Natural killer cell (primary cell): ENCODE results near the gene APOA4. TPM values are rescaled to one million over a fixed set of nuclear protein-coding genes. Genes with fewer than 3 reads are reported as not detected.

Experiments used
- ATAC-seq, 3 donors: fragments of 150-1000 bp in 2 of 3; fragments of 200-7000 bp in 1 of 3; cut with Tn5 transposase; 1 replicate in 1 of 3; 2 replicates in 2 of 3; pipeline ENCODE4 v1.10.0; 2021; ENCODE audit warnings: mild to moderate bottlenecking in 2 of 3, moderate library complexity in 2 of 3
- DNase-seq, 2 donors: peaks; one replicate each; pipeline versions ENCODE4 v3.0.0 to v3.0.0-alpha.2; 2013 to 2021; ENCODE audit warnings: mixed read lengths in 1 of 2
- H3K27ac ChIP-seq: one replicate; pipeline ENCODE4 v1.5.1; 2013; ENCODE audit warnings: mild to moderate bottlenecking, low read length
- H3K27me3 ChIP-seq: one replicate; pipeline ENCODE4 v1.6.1; 2013; ENCODE audit warnings: low read length; ENCODE audit not compliant: control insufficient read depth, insufficient read depth
- H3K36me3 ChIP-seq: one replicate; pipeline ENCODE4 v1.6.1; 2013; ENCODE audit warnings: low read length; ENCODE audit not compliant: control insufficient read depth, insufficient read depth
- H3K4me1 ChIP-seq: one replicate; pipeline ENCODE4 v1.6.1; 2013; ENCODE audit warnings: low read length; ENCODE audit not compliant: control insufficient read depth, insufficient read depth
- H3K4me3 ChIP-seq: one replicate; pipeline ENCODE4 v1.5.1; 2013; ENCODE audit warnings: low read length
- H3K9me3 ChIP-seq: one replicate; pipeline ENCODE4 v1.6.1; 2013; ENCODE audit warnings: low read length; ENCODE audit not compliant: control insufficient read depth, insufficient read depth
- H3K27ac Mint-ChIP-seq, 2 donors: one replicate each; pipeline ENCODE4 v1.8.0; 2022; ENCODE audit warnings: mild to moderate bottlenecking in 2 of 2, mixed read lengths in 2 of 2, moderate library complexity in 1 of 2
- H3K27me3 Mint-ChIP-seq, 2 donors: one replicate each; pipeline ENCODE4 v1.8.0; 2022; ENCODE audit warnings: low read depth in 2 of 2, mixed read lengths in 2 of 2
- H3K36me3 Mint-ChIP-seq: one replicate; pipeline ENCODE4 v1.8.0; 2022; ENCODE audit warnings: mixed read lengths
- H3K4me1 Mint-ChIP-seq, 2 donors: one replicate each; pipeline ENCODE4 v1.8.0; 2022; ENCODE audit warnings: mixed read lengths in 2 of 2
- H3K4me3 Mint-ChIP-seq: one replicate; pipeline ENCODE4 v1.8.0; 2022; ENCODE audit warnings: mild to moderate bottlenecking, moderate library complexity, mixed read lengths
- H3K9me3 Mint-ChIP-seq, 2 donors: one replicate each; pipeline ENCODE4 v1.8.0; 2022; ENCODE audit warnings: mixed read lengths in 2 of 2
- CTCF ChIP-seq: fragments of 200-600 bp; IDR thresholded peaks from one replicate; pipeline ENCODE4 v1.8.0; 2022; ENCODE audit warnings: antibody characterized with exemption
- WGBS: methylation state at CpG from one replicate; pipeline ENCODE4 v1.1.7; 2013; ENCODE audit warnings: missing lambda C conversion rate; ENCODE audit not compliant: insufficient coverage; 5-methylcytosine and 5-hydroxymethylcytosine counted together
- intact Hi-C: fragments of 100-400 bp; cut with micrococcal nuclease; formaldehyde crosslinking; loops from one replicate; pipeline ENCODE4 v1.14.2; 2022
- total RNA-seq, 4 donors: library from RNA; stranded (reverse); fragments of 120-200 nt in 1 of 4; gene quantifications; one replicate each; pipeline versions ENCODE4 v1.2.3 to v1.2.4, GENCODE V29; 2013 to 2022

Gene APOA4
- total RNA-seq, 3 donors from 2014 or later (not counting 1 experiment from before 2014, with no cell fraction given): not detected

GRCh38 chr11:116828632-116829524 is 5.8 kb upstream of the APOA4 start:
- Histone ChIP-seq H3K27me3 (no peaks in the 10 kb centered on the region), H3K27ac (no peak overlapping the region), H3K4me1 (no peaks in the 10 kb centered on the region), H3K9me3 (no peaks in the 10 kb centered on the region), H3K4me3 (no peak overlapping the region), H3K36me3 (no peaks in the 10 kb centered on the region)
- intact Hi-C loops: no loop called here
- no peak overlapping the region for H3K27ac Mint-ChIP-seq
- ATAC-seq: no peak
- no peaks in the 10 kb centered on the region for H3K36me3 Mint-ChIP-seq
- TF ChIP-seq CTCF: no peak
- 75% methylated on average over 11 of the region's 16 CpGs for WGBS
- H3K4me3 Mint-ChIP-seq: no peak overlapping the region
- H3K27me3 Mint-ChIP-seq: peaks cover 0 to 3% of the 10 kb centered on the region in 2 donors
- no peak for DNase-seq
- H3K9me3 Mint-ChIP-seq: no peaks in the 10 kb centered on the region
- no peaks in the 10 kb centered on the region for H3K4me1 Mint-ChIP-seq

GRCh38 chr11:116827461-116827860 is 4.4 kb upstream of the APOA4 start:
- Mint-ChIP-seq H3K4me1 (no peaks in the 10 kb centered on the region), H3K4me3 (no peak overlapping the region), H3K9me3 (no peaks in the 10 kb centered on the region), H3K27me3 (peaks cover 0 to 3% of the 10 kb centered on the region in 2 donors), H3K27ac (no peak overlapping the region), H3K36me3 (no peaks in the 10 kb centered on the region)
- no peak for TF ChIP-seq CTCF
- H3K27ac ChIP-seq: no peak overlapping the region
- no peaks in the 10 kb centered on the region for H3K4me1 ChIP-seq
- WGBS: 88% methylated on average over 6 of the region's 6 CpGs
- no peak overlapping the region for H3K4me3 ChIP-seq
- no peaks in the 10 kb centered on the region for H3K27me3 ChIP-seq
- ATAC-seq: no peak
- no peaks in the 10 kb centered on the region for H3K36me3 ChIP-seq
- DNase-seq: no peak
- H3K9me3 ChIP-seq: no peaks in the 10 kb centered on the region
- intact Hi-C loops: no loop called here

- H3K36me3 ChIP-seq: no peaks in the 10 kb centered on the region
- no peak for DNase-seq
- ATAC-seq: peak in 1 of 3 donors; percentile 22
- TF ChIP-seq CTCF: no peak
- H3K27ac ChIP-seq: no peak overlapping the region
- H3K27me3 ChIP-seq: no peaks in the 10 kb centered on the region
- Mint-ChIP-seq H3K9me3 (no peaks in the 10 kb centered on the region), H3K27me3 (peaks cover 0 to 3% of the 10 kb centered on the region in 2 donors), H3K36me3 (no peaks in the 10 kb centered on the region), H3K4me3 (no peak overlapping the region), H3K27ac (no peak overlapping the region), H3K4me1 (no peaks in the 10 kb centered on the region)
- no peaks in the 10 kb centered on the region for H3K9me3 ChIP-seq
- H3K4me3 ChIP-seq: no peak overlapping the region
- intact Hi-C loops: no loop called here
- no peaks in the 10 kb centered on the region for H3K4me1 ChIP-seq
- 86% methylated on average over 9 of the region's 9 CpGs for WGBS
Measured at GRCh38 chr11:116826751-116827431, 3.8 kb upstream of the APOA4 start.
